ENCODE data around the gene ZNF793.

ZNF793 gene

GRCh38 chr19:37506387-37507166 lies at the start of gene ZNF793:
ZNF793 (plus strand) TSS chr19:37506939; CDS start chr19:37523440, 16,501 bp downstream.
- DNase-seq, result peak; percentile 88

- no peak for DNase-seq
Measured at GRCh38 chr19:37466277-37466797, 40.4 kb upstream of the ZNF793 start.

GRCh38 chr19:37466798-37467607 lies 39.7 kb upstream of the ZNF793 start, which contains the start of gene ZNF569:
ZNF569 (minus strand) TSS chr19:37467444; CDS start chr19:37444921, 22,523 bp downstream.
- peak; percentile 95 for DNase-seq

- DNase-seq, result no peak
Measured at GRCh38 chr19:37467608-37468090, 39.1 kb upstream of the ZNF793 start.

- DNase-seq, result peak; percentile 91
Measured at GRCh38 chr19:37468961-37469777, 37.6 kb upstream of the ZNF793 start, which contains the start of gene ZNF570. ZNF570 (plus strand) TSS chr19:37469356; CDS start chr19:37470355, 999 bp downstream.

GRCh38 chr19:37470216-37470615 lies 36.5 kb upstream of the ZNF793 start:
- no peak for DNase-seq

GRCh38 chr19:37472165-37472564 lies 34.6 kb upstream of the ZNF793 start:
- no peak for DNase-seq

GRCh38 chr19:37484406-37485168 lies 22.2 kb upstream of the ZNF793 start:
- DNase-seq, result no peak

GRCh38 chr19:37492213-37492612 lies 14.5 kb upstream of the ZNF793 start:
- no peak for DNase-seq

GRCh38 chr19:37505958-37506386 lies 767 bp upstream of the ZNF793 start:
- no peak for DNase-seq

GRCh38 chr19:37507167-37507464 lies 377 bp downstream of the ZNF793 start:
- no peak for DNase-seq

GRCh38 chr19:37511186-37511585 lies 4.4 kb downstream of the ZNF793 start:
- no peak for DNase-seq

- no peak for DNase-seq
Measured at GRCh38 chr19:37511821-37512220, 5.1 kb downstream of the ZNF793 start.

GRCh38 chr19:37513397-37513796 lies 6.7 kb downstream of the ZNF793 start:
- DNase-seq, result no peak

- DNase-seq, result no peak
Measured at GRCh38 chr19:37519890-37520289, 13.2 kb downstream of the ZNF793 start.

GRCh38 chr19:37537391-37537947 lies 30.7 kb downstream of the ZNF793 start:
- no peak for DNase-seq

- DNase-seq, result peak; percentile 40
Measured at GRCh38 chr19:37551129-37551993, 44.6 kb downstream of the ZNF793 start.

GRCh38 chr19:37563518-37563917 lies 56.8 kb downstream of the ZNF793 start:
- DNase-seq, result no peak

- DNase-seq, result no peak
Measured at GRCh38 chr19:37564624-37565369, 58.1 kb downstream of the ZNF793 start.

GRCh38 chr19:37565370-37565669 lies 58.6 kb downstream of the ZNF793 start:
- no peak for DNase-seq
